H1 (cell line): ENCODE measurements around the gene SIGLEC15.

Source experiments
- ASH2L ChIP-seq: fragments of 200-600, 300-600 bp; sonication (generic); IDR thresholded peaks from one replicate; pipeline ENCODE4 v1.7.1; 2017; ENCODE audit warnings: low read length
- CTCF ChIP-seq, 3 experiments: IDR thresholded peaks; 1 replicate in 2 of 3; 2 replicates in 1 of 3; pipeline versions ENCODE4 v1.5.1 to v1.6.1; 2011; ENCODE audit warnings: low read length in 3 of 3, mild to moderate bottlenecking in 3 of 3, inconsistent platforms in 2 of 3, low read depth in 1 of 3, moderate library complexity in 1 of 3; ENCODE audit not compliant: insufficient read depth in 1 of 3; ENCODE audit errors: control extremely low read depth in 1 of 3
- EGR1 ChIP-seq: IDR thresholded peaks from 2 replicates; pipeline ENCODE4 v1.6.1; 2011; ENCODE audit warnings: low read depth, low read length, borderline replicate concordance
- POLR2A ChIP-seq, 2 experiments: IDR thresholded peaks; 1 replicate in 1 of 2; 2 replicates in 1 of 2; pipeline ENCODE4 v1.6.1; 2011; ENCODE audit warnings: low read depth in 2 of 2, low read length in 2 of 2, mild to moderate bottlenecking in 2 of 2; ENCODE audit errors: control extremely low read depth in 1 of 2
- SIN3A ChIP-seq, 2 experiments: IDR thresholded peaks in 1 of 2; conservative IDR thresholded peaks in 1 of 2; 2 replicates each; pipeline ENCODE4 v1.6.1; 2011 to 2012; ENCODE audit warnings: low read length in 2 of 2, improper control_type of control experiment in 1 of 2, low read depth in 1 of 2, mild to moderate bottlenecking in 1 of 2

GRCh38 chr18:45852631-45853030, 27.2 kb downstream of the SIGLEC15 start:
- TF ChIP-seq CTCF (IDR thresholded peaks at IDR 0.05; ENCODE audit: control extremely low read depth in 1 of 3, insufficient read depth in 1 of 3, low read depth in 1 of 3, low read length in 3 of 3), result no peak
- TF ChIP-seq ASH2L, result no peak
- no peak for TF ChIP-seq SIN3A (conservative IDR thresholded peaks at IDR 0.05 in 1 of 2, IDR thresholded peaks at IDR 0.05 in 1 of 2; ENCODE audit: low read depth in 1 of 2, low read length in 2 of 2)
- TF ChIP-seq EGR1, result no peak
- no peak for TF ChIP-seq POLR2A (IDR thresholded peaks at IDR 0.05; ENCODE audit: control extremely low read depth in 1 of 2, low read depth in 2 of 2, low read length in 2 of 2)
